Glomerular visceral epithelial cell (primary cell): Measurements from ENCODE around the gene AGPAT2.

Source experiments
- DNase-seq: peaks from one replicate; pipeline ENCODE4 v3.0.0-alpha.2; 2016; ENCODE audit errors: extremely low spot score

AGPAT2 gene

DNA sequence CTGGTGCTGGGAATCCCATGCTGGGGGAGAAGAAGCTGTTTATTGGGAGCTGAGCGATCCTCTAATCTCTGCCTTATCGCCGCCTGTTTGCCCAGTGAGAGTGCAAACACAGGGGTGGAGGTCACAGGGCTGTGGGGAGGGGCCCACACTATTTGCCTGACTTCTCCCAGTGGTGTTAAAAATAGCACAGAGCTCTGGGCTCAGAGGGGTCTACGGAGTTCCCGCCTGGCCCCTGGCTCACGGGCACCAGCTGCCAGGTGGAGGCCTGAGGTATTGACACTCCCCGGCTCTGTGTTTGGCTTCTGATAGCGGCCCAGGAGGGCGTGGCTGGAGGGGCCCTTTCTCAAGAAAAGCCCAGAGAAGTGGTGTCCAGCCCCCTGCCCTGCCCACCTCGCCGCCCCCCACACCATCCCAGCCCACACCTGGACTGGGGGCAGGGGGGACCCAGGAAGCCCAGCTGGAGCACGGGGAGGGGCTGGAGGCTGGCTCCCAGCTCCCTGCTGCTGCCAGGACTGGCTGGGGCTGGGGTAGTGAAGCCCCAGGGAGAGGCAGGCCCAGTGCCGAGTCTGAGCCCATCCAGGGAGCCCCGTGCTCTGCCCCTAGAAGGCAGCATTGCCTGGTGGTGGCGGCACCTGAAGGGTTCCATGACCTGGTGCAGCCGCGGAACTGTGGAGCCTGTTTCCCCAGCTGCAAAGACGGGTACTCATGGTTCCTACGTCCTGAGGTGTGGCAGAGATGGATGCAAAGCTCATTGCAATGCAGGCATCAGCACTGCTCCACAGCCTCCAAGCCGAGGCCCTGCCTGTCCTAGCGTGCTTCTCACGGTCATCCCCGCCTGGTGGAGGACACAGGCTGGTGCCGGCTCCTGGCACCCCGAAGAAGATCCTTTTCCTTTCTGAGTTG is 60.3 kb downstream of the AGPAT2 start:
- no peak for DNase-seq

DNA sequence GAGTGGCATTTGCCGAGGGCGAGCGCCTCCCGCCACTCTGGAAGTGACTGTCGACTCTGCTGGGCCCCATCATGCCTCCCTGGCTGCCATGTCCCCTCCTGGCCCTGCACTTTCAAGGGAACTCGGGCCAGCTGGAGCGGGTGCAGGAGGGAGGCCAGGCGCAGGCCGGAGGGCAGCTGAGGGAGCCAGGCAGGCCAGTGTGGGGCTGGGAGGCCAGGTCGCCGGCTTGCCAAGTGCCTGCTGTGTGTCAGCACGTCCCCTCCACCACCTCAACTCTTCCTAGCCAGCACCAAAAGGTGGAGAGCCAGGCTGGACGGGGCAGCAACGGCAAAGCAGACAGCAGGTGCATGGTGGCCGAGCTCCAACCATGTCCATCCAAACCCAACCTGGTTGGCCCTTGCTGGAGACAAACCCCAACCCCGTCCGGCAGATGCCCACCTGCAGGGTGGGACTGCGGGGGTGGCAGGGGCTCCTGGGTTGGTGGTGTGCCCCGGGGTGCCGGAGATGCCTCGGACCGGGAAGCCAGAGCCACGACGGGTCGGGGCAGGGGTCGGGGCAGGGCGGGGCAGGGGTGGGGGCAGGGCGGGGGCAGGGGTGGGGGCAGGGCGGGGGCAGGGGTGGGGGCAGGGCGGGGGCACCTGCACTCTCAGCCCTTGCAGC is 61.1 kb downstream of the AGPAT2 start:
- DNase-seq: no peak

DNA sequence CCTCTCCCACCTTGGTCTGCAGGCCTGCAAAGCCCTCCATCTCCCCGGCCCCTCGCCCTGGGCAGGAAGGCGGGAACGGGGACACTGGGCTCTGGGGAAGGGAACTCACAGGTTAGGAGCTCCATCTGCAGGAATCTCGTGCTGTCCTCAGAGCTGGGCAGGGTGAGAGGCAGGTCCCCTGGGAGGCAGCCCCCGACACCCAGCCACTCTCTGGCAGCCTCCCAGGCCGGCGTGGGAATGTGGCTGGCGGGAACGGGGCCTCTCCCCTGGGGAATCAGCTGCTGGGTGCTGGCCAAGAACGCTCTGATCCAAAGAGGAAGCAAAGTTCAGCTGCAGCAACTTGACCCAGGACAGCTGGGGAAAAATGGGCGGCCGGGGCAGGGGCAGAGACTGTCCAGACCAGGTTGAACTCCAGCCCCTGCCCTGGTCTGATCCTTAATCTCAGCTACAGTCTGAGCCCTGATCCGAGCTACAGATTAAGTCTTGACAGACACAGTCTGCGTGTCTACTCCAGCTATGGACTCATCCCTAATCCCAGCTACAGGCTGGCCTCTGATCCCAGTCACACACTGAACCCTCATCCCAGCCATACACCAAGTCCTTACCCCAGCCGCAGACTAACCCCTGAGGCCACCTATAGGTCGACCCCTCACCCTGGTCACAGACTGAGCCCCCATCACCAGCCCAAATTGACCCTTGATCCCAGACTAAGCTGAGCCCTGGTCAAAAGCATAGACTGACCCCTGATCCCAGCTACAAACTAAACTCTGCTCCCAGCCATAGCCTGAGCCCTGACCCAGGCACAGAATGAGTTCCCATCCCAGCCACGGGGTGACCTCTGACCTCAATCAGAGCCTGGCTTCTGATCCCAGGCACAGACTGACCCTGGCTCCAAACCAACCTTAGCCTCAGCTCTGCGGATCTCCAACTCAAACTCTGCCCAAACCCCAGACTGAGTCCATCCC is 61.9 kb downstream of the AGPAT2 start:
- DNase-seq: peak; percentile 87

DNA sequence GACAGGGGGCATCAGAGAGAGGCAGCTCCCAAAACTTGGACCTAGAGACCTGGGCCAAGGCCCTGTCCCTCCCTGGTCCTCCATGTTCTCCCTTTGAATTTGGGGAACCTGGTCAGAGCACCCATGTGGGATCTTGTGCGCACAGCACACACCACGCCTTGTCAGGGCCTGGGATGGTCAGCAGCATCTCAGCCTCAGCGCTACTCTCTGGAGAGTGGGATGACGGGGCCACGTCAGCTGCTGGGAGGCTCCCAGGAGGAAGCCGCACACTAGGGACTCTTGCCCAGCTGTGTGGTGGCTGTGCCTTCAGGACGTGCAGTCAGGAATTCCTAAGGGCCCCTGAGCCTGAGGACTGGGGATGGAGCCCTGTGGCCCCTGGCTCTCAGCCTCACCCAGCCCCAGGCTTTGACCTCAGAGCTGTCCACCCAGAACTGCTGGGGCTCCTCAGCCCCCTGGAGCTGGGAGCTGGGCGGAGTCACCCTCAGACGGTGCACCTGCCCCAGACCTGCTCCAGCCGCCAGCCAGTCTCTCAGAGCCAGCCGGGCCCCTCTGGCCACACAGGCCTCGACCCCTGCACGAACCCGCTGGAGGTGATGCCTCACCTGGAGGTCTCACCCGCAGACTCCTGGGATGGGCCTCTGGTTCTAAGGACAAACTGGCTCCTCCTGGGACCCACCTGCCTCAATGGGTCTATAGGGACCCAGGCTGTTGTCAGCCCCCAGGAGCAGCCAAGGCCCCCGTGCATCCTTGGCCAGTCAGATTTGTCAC is 62.9 kb downstream of the AGPAT2 start:
- DNase-seq: no peak

DNA sequence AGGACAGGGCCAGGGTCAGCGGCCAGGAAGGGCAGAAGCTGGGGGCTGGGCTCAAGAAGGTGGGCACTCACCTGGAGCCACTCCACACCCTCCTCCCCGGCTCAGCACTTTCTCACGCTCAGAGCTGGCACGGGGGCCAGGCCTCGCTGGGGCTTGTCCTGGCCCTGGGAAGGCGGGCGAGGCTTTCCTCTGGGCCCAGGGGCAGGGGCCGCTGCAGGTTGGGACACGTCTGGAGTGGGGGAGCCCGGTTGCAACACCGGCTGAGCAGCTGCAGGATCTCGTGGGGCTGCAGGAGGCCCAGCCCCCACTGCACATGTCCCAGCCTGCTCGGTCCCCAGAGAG is 63.4 kb downstream of the AGPAT2 start:
- no peak for DNase-seq
